Coronary artery (tissue), 2 donors: ENCODE results near the gene COL10A1.

Source experiments
- DNase-seq: peaks from one replicate; pipeline ENCODE4 v3.0.0-alpha.2; 2017; ENCODE audit warnings: low spot score
- H3K27ac ChIP-seq, 2 donors: fragments of 200-600 bp; sonication (generic); one replicate each; pipeline ENCODE4 v1.5.1; 2016 to 2019
- H3K4me3 ChIP-seq: fragments of 200-600 bp; sonication (generic); 2 replicates; pipeline ENCODE4 v1.5.1; 2016; ENCODE audit warnings: mild to moderate bottlenecking, moderate library complexity
- TF ChIP-seq, protein P1 (sequence below): fragments of 200-600 bp; sonication (generic); IDR thresholded peaks from one replicate; pipeline ENCODE4 v1.5.1; 2019; ENCODE audit warnings: antibody characterized with exemption

The COL10A1 gene

GRCh38 chr6:116073765-116074440, 52.0 kb downstream of the COL10A1 start:
- TF ChIP-seq, protein P1, sequence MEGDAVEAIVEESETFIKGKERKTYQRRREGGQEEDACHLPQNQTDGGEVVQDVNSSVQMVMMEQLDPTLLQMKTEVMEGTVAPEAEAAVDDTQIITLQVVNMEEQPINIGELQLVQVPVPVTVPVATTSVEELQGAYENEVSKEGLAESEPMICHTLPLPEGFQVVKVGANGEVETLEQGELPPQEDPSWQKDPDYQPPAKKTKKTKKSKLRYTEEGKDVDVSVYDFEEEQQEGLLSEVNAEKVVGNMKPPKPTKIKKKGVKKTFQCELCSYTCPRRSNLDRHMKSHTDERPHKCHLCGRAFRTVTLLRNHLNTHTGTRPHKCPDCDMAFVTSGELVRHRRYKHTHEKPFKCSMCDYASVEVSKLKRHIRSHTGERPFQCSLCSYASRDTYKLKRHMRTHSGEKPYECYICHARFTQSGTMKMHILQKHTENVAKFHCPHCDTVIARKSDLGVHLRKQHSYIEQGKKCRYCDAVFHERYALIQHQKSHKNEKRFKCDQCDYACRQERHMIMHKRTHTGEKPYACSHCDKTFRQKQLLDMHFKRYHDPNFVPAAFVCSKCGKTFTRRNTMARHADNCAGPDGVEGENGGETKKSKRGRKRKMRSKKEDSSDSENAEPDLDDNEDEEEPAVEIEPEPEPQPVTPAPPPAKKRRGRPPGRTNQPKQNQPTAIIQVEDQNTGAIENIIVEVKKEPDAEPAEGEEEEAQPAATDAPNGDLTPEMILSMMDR = no peak
- no peak overlapping the region for H3K27ac ChIP-seq
- no peak for DNase-seq
- H3K4me3 ChIP-seq = no peak overlapping the region

DNA sequence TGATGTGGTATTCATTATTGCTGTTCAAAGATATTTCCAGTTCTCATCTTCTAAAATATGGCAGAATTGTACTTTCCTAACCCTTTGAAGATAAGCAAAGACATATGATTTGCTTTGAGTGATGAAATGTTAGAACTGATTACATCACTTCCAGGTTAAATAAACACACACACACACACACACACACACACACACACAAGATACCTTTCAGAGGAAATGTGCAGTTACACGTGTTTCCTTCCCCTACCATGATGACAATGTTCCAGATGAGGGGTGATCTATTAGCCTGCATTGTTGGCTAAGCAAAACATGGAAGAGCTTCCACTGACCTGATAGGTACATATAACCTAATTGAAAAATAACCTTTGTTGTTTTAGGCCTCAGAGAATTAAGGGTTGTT, 53.6 kb downstream of the COL10A1 start:
- Histone ChIP-seq H3K4me3 (no peak overlapping the region), H3K27ac (peak overlapping the region in 1 of 2 donors; percentile 13)
- DNase-seq = no peak
- TF ChIP-seq, protein P1 = no peak

DNA sequence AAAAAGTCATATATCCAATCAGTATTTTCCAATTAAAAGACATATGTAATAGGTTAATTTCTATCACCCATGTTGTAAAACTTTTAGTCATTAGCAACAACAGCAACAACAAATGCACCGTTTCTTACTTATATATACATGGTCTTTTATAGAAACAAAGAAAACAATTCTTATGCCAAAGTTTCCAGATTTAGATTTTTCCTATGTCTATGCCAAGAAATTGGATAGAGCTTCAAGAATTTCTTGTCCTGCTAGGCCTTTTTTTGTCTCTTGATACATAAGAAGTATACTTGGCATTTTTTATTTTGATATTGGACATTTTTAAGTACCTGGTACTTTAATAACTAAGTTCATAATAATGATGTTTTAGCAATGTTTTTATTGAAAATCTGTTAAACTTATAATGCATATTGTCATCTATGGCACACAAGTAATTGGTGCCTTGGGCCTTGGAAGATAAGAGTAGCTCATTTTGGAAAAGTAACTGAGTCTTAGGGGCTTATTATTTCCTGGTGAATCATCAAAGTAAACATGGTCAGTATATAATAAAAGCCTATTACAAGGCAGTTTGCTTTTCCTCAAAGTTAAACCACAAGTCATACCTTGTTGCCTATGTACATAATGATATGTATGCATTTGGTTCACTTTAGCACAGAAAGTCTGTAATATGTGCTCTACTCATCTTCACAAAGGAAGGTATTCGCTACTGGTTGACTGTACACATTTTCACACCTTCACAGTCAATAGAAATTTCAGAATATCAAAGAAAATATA, 55.1 kb downstream of the COL10A1 start:
- DNase-seq = no peak
- peak overlapping the region; percentile 37 to 66 for H3K27ac ChIP-seq
- TF ChIP-seq, protein P1 = no peak

GRCh38 chr6:116070101-116070500, 55.8 kb downstream of the COL10A1 start:
- no peak for DNase-seq
- no peak overlapping the region for H3K4me3 ChIP-seq
- TF ChIP-seq, protein P1 = no peak
- peak overlapping the region; percentile 37 to 66 for H3K27ac ChIP-seq

More for the DNA sequence above, 55.1 kb downstream of the COL10A1 start:
- H3K4me3 ChIP-seq = no peak overlapping the region
